ENCODE results near the gene CATSPER3. TPM values are rescaled to one million over a fixed set of nuclear protein-coding genes. Genes with fewer than 3 reads are reported as not detected.

Gene CATSPER3
- total and polyA plus RNA-seq, 2 of the 13 experiments (the other 11 are each of a cell fraction or from before 2014, with no cell fraction given), result 0.33 to 0.37 TPM

- TF ChIP-seq ZNF597 (CRISPR knock-in tag; IDR thresholded peaks at IDR 0.05) (no peak), ZNF646 (CRISPR knock-in tag; IDR thresholded peaks at IDR 0.05) (no peak), ZFP1 (CRISPR knock-in tag; IDR thresholded peaks at IDR 0.05) (no peak), JDP2 (CRISPR knock-in tag; IDR thresholded peaks at IDR 0.05; ENCODE audit: borderline replicate concordance) (no peak), FOSL2 (CRISPR knock-in tag; IDR thresholded peaks at IDR 0.05) (peak; percentile 37; the same call in 1 of the 2 replicates), ZBTB8A (CRISPR knock-in tag; IDR thresholded peaks at IDR 0.05; ENCODE audit: borderline replicate concordance, low read depth) (no peak), ZNF660 (CRISPR knock-in tag; IDR thresholded peaks at IDR 0.05; ENCODE audit: borderline replicate concordance, low read depth) (no peak), ZFP36L2 (CRISPR knock-in tag; IDR thresholded peaks at IDR 0.05) (no peak), ZNF772 (CRISPR knock-in tag; IDR thresholded peaks at IDR 0.05) (peak; percentile 31; the same call in 1 of the 2 replicates), ZNF749 (CRISPR knock-in tag; IDR thresholded peaks at IDR 0.05; ENCODE audit: borderline replicate concordance) (no peak), ZNF784 (CRISPR knock-in tag; IDR thresholded peaks at IDR 0.05; ENCODE audit: borderline replicate concordance) (no peak), ZNF326 (CRISPR knock-in tag; IDR thresholded peaks at IDR 0.05; ENCODE audit: borderline replicate concordance) (no peak), ZFX (CRISPR knock-in tag; IDR thresholded peaks at IDR 0.05; ENCODE audit: low read depth) (0 out of 2 replicates have a peak, but pooled peaks have one; percentile 23), KMT2A (CRISPR knock-in tag; IDR thresholded peaks at IDR 0.05) (no peak), PAF1 (CRISPR knock-in tag; IDR thresholded peaks at IDR 0.05) (no peak), E2F1 (CRISPR knock-in tag; IDR thresholded peaks at IDR 0.05) (no peak), ASH2L (IDR thresholded peaks at IDR 0.05; ENCODE audit: insufficient read length, low read depth, low read length) (no peak), GRHL1 (CRISPR knock-in tag; conservative IDR thresholded peaks at IDR 0.05) (no peak)
These were observed 9.0 kb upstream of the CATSPER3 start (continued) for GRCh38 chr5:134958755-134959154.
